Limb (tissue), 2 donors: ENCODE data around the gene MEOX2.

Experiments used
- DNase-seq, 2 donors: peaks; one replicate each; pipeline ENCODE4 v3.0.0-alpha.2; 2016; ENCODE audit errors: extremely low spot score in 2 of 2

The MEOX2 gene

DNA sequence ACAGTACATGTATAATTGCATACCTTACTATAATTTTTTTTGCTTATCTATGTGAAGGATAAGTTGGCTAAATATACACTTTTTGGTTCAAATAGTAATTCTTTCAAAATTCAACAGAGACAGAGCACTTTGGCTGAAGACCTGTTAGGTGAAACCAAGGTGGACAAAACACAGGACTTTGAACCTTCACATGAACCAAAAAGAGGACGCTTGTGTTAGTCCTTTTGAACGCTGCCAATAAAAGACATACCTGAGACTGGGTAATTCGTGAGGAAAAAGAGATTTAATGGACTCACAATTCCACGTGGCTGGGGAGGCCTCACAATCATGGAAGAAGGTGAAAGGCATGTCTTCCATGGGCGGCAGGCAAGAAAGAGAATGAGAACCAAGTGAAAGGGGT is 120.0 kb downstream of the MEOX2 start:
- no peak for DNase-seq

DNA sequence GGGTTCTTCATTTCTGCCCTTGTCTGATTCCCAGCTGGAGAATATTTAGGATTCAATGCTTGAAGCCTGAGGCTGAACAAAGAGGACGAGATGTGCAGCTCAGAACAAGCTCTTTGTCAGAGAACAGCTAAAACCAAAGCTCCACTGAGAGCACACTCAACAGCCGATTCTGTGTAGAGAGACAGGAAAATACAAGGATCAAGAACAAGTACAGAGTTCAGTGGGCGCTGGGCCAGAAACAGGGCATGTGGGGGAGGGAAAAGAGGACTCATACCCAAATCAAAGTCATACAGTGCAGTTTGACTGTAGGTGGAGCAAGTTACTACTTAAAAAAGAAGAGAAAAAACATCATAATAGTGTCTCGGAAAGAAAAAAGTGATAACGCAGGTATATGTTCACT is 124.6 kb downstream of the MEOX2 start, which contains the start of gene AGMO:
Gene AGMO (minus strand): TSS at position 181 of the 400 bp plus-strand sequence.
- no peak for DNase-seq
